T-helper 2 cell treated with Interferon-gamma antibody and Interleukin-4, amounts not matched to agents 100 ng/mL and 5 ng/mL, for 36 hours (primary cell): ENCODE results near the gene GCSAM. TPM values are rescaled to one million over a fixed set of nuclear protein-coding genes. Genes with fewer than 3 reads are reported as not detected.

Experiments
- intact Hi-C: fragments of 100-400 bp; cut with micrococcal nuclease; formaldehyde crosslinking; loops from one replicate; pipeline ENCODE4 v1.15.1; 2023
- total RNA-seq: library from RNA; stranded (reverse); gene quantifications from 2 replicates; pipeline ENCODE4 v1.2.3, GENCODE V29; 2022

The GCSAM gene
- total RNA-seq, result 2.3 and 2.8 TPM in 2 replicates

GRCh38 chr3:112132975-112133448 lies at the start of gene GCSAM:
Gene GCSAM, minus strand, starts transcription at chr3:112133248. Its CDS starts 128 bp downstream, at chr3:112133120.
- intact Hi-C loops, result loop anchor here (5.0 to 10.0 kb wide), 2 partner anchors 544 to 842 kb away; partner anchors contain the start of gene CD200R1

DNA sequence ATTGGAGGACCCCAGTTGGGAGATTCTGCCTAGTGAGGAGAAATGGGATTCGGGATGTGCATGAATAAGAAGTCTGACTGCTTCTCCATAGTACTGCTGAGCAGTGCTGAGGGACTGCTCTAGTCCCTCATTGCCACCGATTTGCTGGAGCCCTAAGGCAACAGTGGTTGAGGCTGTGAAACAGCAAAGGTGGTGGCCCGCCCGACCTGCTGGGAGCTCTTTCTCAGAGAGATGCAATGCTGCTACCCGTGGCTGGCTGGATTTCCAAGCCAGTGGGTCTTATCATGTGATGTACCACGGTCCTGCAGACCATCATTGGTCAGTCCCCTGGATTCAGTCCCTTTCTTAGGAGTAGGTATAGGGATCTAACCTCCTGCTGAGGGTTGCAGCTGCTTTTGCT lies 42.6 kb upstream of the GCSAM start:
- intact Hi-C loops, result no loop called here

GRCh38 chr3:112175037-112175436 lies 42.0 kb upstream of the GCSAM start:
- intact Hi-C loops, result no loop called here

DNA sequence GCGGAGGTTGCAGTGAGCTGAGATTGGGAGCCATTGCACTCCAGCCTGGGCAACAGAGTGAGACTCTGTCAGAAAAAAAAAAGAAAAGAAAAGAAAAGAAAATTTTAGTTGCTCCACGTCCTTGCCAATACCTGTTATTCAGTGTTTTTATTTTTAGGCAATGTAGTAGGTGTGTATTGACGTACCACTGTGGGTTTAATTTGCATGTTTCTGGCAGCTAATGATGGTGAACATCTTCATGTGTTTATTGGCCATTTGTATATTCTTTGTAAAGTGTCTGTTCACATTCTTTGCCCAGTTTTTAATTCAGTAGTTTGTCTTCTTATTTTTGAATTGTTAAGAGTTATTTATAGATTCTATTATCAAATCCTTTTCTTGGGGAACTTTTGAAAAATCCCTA lies 38.1 kb upstream of the GCSAM start:
- intact Hi-C loops, result no loop called here

- intact Hi-C loops, result no loop called here
Observed at GRCh38 chr3:112170046-112170445, 37.0 kb upstream of the GCSAM start.

- intact Hi-C loops, result no loop called here
Observed at GRCh38 chr3:112167758-112168157, 34.7 kb upstream of the GCSAM start.

GRCh38 chr3:112149136-112149535 lies 16.1 kb upstream of the GCSAM start:
- intact Hi-C loops, result no loop called here

GRCh38 chr3:112143689-112144088 lies 10.6 kb upstream of the GCSAM start:
- intact Hi-C loops, result no loop called here

DNA sequence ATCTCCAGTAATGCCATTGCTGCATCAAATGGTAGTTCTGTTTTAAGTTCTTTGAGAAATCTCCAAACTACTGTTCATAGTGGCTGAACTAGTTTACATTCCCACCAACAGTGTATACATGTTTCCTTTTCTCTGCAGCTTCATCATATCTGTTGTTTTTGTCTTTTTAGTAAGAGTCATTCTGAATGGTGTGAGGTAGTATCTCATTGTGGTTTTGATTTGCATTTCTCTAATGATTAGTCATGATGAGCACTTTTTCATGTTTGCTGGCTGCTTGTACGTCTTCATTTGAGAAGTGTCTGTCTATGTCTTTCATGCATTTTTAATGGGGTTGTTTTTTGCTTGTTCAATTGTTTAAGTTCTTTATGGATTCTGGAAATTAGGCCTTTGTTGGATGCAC lies 10.2 kb upstream of the GCSAM start:
- intact Hi-C loops, result no loop called here

- intact Hi-C loops, result no loop called here
Observed at GRCh38 chr3:112141293-112141692, 8.2 kb upstream of the GCSAM start.

DNA sequence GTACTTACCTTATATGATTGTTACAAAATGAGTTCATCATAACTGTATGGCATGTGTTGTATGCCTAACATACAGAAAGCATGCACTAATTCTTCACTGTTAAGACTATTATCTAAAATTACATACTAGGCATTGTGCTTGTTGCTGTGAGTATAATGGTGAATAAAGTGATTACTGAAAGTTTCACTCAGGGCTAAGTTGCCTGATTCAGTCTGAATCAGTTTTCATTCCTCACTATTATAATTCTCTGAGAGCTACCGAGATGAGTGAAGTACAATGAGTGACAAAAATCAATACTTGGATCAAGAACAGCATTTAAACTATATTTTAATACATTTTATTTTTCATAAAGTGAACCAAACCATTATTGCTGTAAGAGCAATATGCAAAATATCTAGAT lies 7.5 kb upstream of the GCSAM start:
- intact Hi-C loops, result no loop called here

GRCh38 chr3:112138219-112138969 lies 5.3 kb upstream of the GCSAM start:
- intact Hi-C loops, result loop anchor here (5.0 to 10.0 kb wide), 3 partner anchors 159 to 836 kb away; partner anchors contain the start of gene CD200R1

DNA sequence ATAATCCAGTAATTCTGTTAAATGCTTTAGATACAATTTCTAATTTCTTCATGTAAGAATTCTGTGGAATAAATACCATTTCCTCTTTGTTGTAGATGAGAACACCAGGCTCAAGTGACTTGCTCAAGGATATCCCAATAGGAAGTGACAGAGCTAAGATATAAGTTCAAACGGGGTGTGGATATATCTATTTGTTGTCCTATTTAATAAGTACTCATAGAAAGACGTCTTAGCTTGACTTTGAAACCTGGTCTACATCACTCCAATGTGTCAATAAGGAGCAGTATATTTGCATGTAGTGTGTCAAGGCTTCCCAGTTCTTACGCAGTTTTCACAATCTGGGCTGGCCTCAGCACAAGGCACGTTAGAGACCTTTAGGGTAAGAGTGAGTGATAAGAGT lies 4.7 kb upstream of the GCSAM start:
- intact Hi-C loops, result loop anchor here (1.0 to 10.0 kb wide), 5 partner anchors 8 to 837 kb away; partner anchors contain the start of gene CD200R1

DNA sequence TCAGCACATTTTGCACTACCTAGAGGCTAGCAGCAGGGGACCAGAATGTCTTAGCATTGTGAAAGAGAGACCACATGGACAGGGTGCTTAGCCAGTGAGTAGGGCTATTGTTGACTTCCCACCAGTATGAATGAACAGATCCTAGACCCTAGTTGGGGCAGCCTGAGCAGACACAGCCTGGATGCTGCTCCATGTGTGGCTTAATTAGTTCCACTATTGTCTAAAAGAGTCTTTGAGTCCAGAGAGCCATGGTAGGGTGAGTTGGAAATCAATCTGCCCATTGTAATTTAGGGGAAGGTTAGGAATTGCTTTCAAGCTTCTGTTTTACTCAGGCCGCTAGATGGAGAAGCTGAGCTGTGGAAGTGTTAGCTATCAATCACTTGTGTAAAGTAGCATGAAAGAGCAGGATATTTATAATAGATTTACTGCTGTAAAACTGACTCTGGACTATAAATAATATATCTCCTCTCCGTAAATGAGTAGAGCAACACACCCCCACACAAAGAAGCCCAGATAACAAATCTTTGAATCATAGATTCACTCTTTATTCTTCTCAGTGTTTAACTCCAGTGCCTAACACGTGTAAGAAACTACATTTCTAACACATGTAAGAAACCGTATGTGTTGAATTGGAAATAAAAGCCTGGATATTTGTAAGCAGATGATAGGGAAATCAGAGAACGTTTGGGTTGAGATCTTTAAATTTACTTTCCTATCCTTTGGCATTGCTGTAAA lies 4.1 kb upstream of the GCSAM start:
- intact Hi-C loops, result loop anchor here (1.0 to 10.0 kb wide), 5 partner anchors 8 to 838 kb away; partner anchors contain the start of gene CD200R1

- intact Hi-C loops, result loop anchor here (2.0 to 10.0 kb wide), 4 partner anchors 161 to 839 kb away; partner anchors contain the start of gene CD200R1
Observed at GRCh38 chr3:112136046-112136445, 3.0 kb upstream of the GCSAM start.

DNA sequence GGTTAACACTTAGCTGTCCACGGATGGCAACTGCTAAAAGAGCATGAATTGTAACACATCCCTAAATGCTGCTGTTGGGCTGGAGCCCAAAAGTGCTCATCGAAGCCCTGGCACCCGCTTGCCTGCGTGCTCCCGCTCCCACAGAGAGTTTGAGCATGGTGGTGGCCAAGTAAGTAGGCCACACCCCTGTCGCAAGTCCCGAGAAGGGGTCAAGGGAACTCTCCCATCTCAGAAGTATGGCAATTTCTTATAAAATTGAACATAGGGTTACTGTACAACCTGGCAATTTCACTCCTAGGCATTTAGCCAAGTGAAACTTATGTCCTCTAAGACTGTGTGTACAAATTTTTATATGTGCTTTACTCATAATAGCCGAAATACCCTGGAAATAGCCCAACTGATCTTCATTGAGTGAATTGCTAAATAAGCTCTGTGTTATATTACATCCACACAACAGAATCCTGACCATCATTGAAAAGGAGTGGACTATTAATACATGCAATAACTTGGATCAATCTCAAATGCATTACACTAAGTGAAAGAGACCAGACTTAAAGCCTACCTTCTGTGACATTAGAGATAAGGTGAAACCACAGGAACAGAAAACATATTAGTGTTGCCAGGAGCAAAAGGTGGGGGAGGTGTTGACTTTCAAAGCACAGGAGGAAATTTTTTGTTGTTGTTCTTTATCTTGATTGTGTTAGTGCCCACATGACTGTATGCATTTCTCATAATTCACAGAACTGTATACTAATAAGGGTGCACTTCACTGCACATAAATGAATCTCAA lies 1.5 kb upstream of the GCSAM start:
- intact Hi-C loops, result loop anchor here (2.0 to 10.0 kb wide), 6 partner anchors 14 to 840 kb away; partner anchors contain the start of gene CD200R1

DNA sequence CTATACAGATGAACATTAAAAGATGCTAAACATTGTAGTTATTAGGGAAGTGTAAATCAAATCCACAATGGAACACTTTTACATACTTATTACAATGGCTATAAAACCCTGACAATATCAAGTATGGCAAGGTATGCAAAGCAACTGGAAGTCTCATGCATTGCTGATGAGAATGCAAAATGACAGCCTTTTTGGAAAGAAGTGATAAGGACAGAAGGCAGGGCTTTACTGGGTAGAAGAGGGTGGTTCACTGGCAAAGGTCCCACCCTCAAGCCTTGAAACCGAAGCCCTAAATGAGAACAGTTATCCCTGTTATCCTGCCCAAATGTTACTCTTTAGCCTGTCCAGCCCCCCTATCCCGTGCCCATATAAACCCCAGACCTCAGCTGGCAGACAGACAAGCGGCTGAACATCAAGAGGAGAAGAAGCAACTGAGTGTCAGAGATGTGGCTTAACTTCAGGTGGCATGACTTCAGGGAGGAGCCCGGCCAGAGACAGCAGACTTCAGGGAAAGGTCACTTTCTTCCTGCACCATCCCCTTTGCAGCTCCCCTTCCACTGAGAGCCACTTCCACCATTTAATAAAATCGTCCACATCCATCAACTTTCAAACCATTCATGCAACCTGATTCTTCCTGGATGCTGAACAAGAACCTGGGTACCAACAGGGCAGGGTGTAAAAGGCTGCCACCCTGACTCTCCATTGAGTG lies 732 bp upstream of the GCSAM start:
- intact Hi-C loops, result loop anchor here (2.0 to 10.0 kb wide), 4 partner anchors 13 to 841 kb away; partner anchors contain the start of gene CD200R1

DNA sequence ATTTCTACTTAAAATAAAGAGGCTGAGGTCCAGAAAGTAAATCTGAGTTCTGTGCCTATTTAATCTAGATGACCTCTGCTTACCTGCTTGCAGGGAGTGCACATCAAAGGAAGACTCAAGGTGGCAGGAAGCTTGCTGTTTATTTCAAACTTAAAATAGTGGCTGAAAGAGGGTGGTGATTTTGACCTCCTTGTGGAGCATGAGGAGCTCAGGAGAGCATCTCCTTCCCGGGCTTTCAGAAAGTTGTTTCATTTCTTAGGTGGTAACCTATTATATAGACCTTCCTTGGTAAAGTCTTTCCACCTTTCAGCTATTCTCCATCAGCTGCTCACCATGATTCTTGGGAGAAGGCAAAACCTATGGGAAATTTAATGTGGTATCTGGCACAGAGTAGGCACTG lies 494 bp downstream of the GCSAM start:
- intact Hi-C loops, result loop anchor here (5.0 to 10.0 kb wide), 2 partner anchors 545 to 842 kb away; partner anchors contain the start of gene CD200R1

DNA sequence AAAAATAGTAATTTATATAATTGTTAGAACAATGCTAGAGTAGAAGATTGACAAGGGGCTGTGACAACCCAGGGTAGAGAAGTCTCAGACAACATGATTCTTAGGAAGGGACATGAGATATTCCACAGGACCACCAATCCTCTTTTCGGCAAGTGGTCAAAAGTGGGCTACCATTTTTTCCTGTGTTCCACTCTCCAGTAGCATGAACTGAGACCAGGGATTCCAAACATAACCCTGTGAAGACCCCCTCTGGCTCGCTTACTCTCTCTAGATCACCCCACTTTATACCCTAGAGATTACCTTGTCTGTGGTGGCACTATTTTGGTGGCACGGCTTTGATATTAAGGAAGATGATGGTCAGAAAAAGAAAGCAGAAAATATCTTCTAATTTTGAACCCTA lies 960 bp downstream of the GCSAM start:
- intact Hi-C loops, result loop anchor here (5.0 to 10.0 kb wide), 2 partner anchors 545 to 843 kb away; partner anchors contain the start of gene CD200R1

GRCh38 chr3:112131111-112131510 lies 1.9 kb downstream of the GCSAM start:
- intact Hi-C loops, result loop anchor here (5.0 to 10.0 kb wide), 2 partner anchors 546 to 844 kb away; partner anchors contain the start of gene CD200R1
